ENCODE results near the gene PNMA6E.
A peak's percentile ranks its signal among the peaks of the same experiment; 100 is the strongest.

The PNMA6E gene

GRCh38 chrX:153417637-153418036, 16.5 kb upstream of the PNMA6E start:
- no peaks in the 10 kb centered on the region for H3K36me3 Mint-ChIP-seq (ENCODE audit: low read depth)
- DNase-seq, result no peak
- TF ChIP-seq CTCF (IDR thresholded peaks at IDR 0.05), result no peak
- no peak overlapping the region for H3K27ac Mint-ChIP-seq
- peaks cover 66% of the 10 kb centered on the region for H3K9me3 Mint-ChIP-seq
- H3K4me3 Mint-ChIP-seq, result peak overlapping the region; percentile 15
- H3K27me3 Mint-ChIP-seq (ENCODE audit: low read depth, poor library complexity), result peaks cover 26% of the 10 kb centered on the region
- H3K4me1 Mint-ChIP-seq, result peaks cover 22% of the 10 kb centered on the region

- H3K36me3 Mint-ChIP-seq (ENCODE audit: low read depth), result no peaks in the 10 kb centered on the region
- H3K4me3 Mint-ChIP-seq, result peak overlapping the region; percentile 41
- peaks cover 33% of the 10 kb centered on the region for H3K27me3 Mint-ChIP-seq (ENCODE audit: low read depth, poor library complexity)
- H3K9me3 Mint-ChIP-seq, result peaks cover 71% of the 10 kb centered on the region
- no peak overlapping the region for H3K27ac Mint-ChIP-seq
- no peak for TF ChIP-seq CTCF (IDR thresholded peaks at IDR 0.05)
- peak; percentile 29 for DNase-seq
- peaks cover 28% of the 10 kb centered on the region for H3K4me1 Mint-ChIP-seq
These were observed 15.8 kb upstream of the PNMA6E start for GRCh38 chrX:153416781-153417450.

- Mint-ChIP-seq H3K4me1 (peaks cover 35% of the 10 kb centered on the region), H3K9me3 (peaks cover 69% of the 10 kb centered on the region), H3K27ac (no peak overlapping the region), H3K4me3 (no peak overlapping the region), H3K27me3 (ENCODE audit: low read depth, poor library complexity) (peaks cover 46% of the 10 kb centered on the region), H3K36me3 (ENCODE audit: low read depth) (no peaks in the 10 kb centered on the region)
- DNase-seq, result no peak
- TF ChIP-seq CTCF (IDR thresholded peaks at IDR 0.05), result no peak
These were observed 13.8 kb upstream of the PNMA6E start for GRCh38 chrX:153414856-153415510.

GRCh38 chrX:153413731-153414130, 12.6 kb upstream of the PNMA6E start:
- no peak for DNase-seq
- H3K27ac Mint-ChIP-seq, result no peak overlapping the region
- H3K4me1 Mint-ChIP-seq, result peaks cover 35% of the 10 kb centered on the region
- H3K9me3 Mint-ChIP-seq, result peaks cover 62% of the 10 kb centered on the region
- H3K4me3 Mint-ChIP-seq, result no peak overlapping the region
- H3K27me3 Mint-ChIP-seq (ENCODE audit: low read depth, poor library complexity), result peaks cover 48% of the 10 kb centered on the region
- H3K36me3 Mint-ChIP-seq (ENCODE audit: low read depth), result no peaks in the 10 kb centered on the region
- no peak for TF ChIP-seq CTCF (IDR thresholded peaks at IDR 0.05)

GRCh38 chrX:153412746-153413720, 11.9 kb upstream of the PNMA6E start:
- Mint-ChIP-seq H3K36me3 (ENCODE audit: low read depth) (no peaks in the 10 kb centered on the region), H3K9me3 (peaks cover 58% of the 10 kb centered on the region), H3K4me3 (no peak overlapping the region), H3K27ac (no peak overlapping the region), H3K27me3 (ENCODE audit: low read depth, poor library complexity) (peaks cover 52% of the 10 kb centered on the region), H3K4me1 (peaks cover 29% of the 10 kb centered on the region)
- TF ChIP-seq CTCF (IDR thresholded peaks at IDR 0.05), result no peak
- DNase-seq, result no peak

All from nephron progenitor cell (in vitro differentiated cells).